Keratinocyte (primary cell): ENCODE results near the gene SULF2. TPM values are rescaled to one million over a fixed set of nuclear protein-coding genes. Genes with fewer than 3 reads are reported as not detected.

Experiments used
- DNase-seq: peaks from one replicate; pipeline ENCODE4 v3.0.0-alpha.2; 2011; ENCODE audit warnings: low read depth, missing footprints, low spot score
- FAIRE-seq: peaks from 2 replicates; lab custom pipeline; 2011; peaks lifted over from hg19 to GRCh38; lab: Jason Lieb, UNC
- H2AFZ ChIP-seq: 2 replicates; pipeline ENCODE4 v1.6.0; 2012; ENCODE audit warnings: low read length, control low read depth, inconsistent platforms; ENCODE audit not compliant: control insufficient read depth
- H3K27ac ChIP-seq: 2 replicates; pipeline ENCODE4 v1.5.1; 2011; ENCODE audit warnings: low read length; ENCODE audit not compliant: control insufficient read depth, insufficient read depth
- H3K27me3 ChIP-seq: 3 replicates; pipeline ENCODE4 v1.6.0; 2011; ENCODE audit warnings: low read length; ENCODE audit not compliant: control insufficient read depth, insufficient read depth; ENCODE audit errors: extremely low read depth
- H3K36me3 ChIP-seq, 2 experiments: 2 replicates in 1 of 2; 3 replicates in 1 of 2; pipeline ENCODE4 v1.5.1; 2011; ENCODE audit warnings: low read length in 2 of 2, mild to moderate bottlenecking in 1 of 2; ENCODE audit not compliant: control insufficient read depth in 2 of 2, insufficient read depth in 2 of 2; ENCODE audit errors: extremely low read depth in 1 of 2
- H3K4me1 ChIP-seq: 3 replicates; pipeline ENCODE4 v1.5.1; 2011; ENCODE audit warnings: low read length; ENCODE audit not compliant: control insufficient read depth, insufficient read depth; ENCODE audit errors: extremely low read depth
- H3K4me2 ChIP-seq: 3 replicates; pipeline ENCODE4 v1.6.0; 2011; ENCODE audit warnings: low read depth, low read length; ENCODE audit not compliant: control insufficient read depth, insufficient read depth; ENCODE audit errors: extremely low read depth
- H3K4me3 ChIP-seq, 3 experiments: fragments of 200-600 bp in 1 of 3; sonication (generic) in 1 of 3; 2 replicates in 2 of 3; 3 replicates in 1 of 3; pipeline ENCODE4 v1.5.1; 2011 to 2016; ENCODE audit warnings: low read length in 3 of 3, mild to moderate bottlenecking in 3 of 3, control low read depth in 2 of 3, inconsistent platforms in 1 of 3, low read depth in 1 of 3, mixed read lengths in 1 of 3, mixed run types in 1 of 3, moderate library complexity in 1 of 3; ENCODE audit not compliant: control insufficient read depth in 2 of 3, insufficient read depth in 2 of 3; ENCODE audit errors: extremely low read depth in 1 of 3
- H3K79me2 ChIP-seq: 2 replicates; pipeline ENCODE4 v1.6.0; 2012; ENCODE audit warnings: low read length; ENCODE audit not compliant: control insufficient read depth, insufficient read depth
- H3K9ac ChIP-seq: 3 replicates; pipeline ENCODE4 v1.6.0; 2011; ENCODE audit warnings: low read length; ENCODE audit not compliant: control insufficient read depth, insufficient read depth; ENCODE audit errors: extremely low read depth
- H3K9me1 ChIP-seq: 3 replicates; pipeline ENCODE4 v1.6.0; 2011; ENCODE audit warnings: low read length; ENCODE audit not compliant: control insufficient read depth, insufficient read depth; ENCODE audit errors: extremely low read depth
- H3K9me3 ChIP-seq: 2 replicates; pipeline ENCODE4 v1.5.1; 2012; ENCODE audit warnings: low read depth, low read length; ENCODE audit not compliant: control insufficient read depth
- H4K20me1 ChIP-seq: 3 replicates; pipeline ENCODE4 v1.6.0; 2011; ENCODE audit warnings: low read length; ENCODE audit not compliant: control insufficient read depth, insufficient read depth; ENCODE audit errors: extremely low read depth
- CTCF ChIP-seq, 3 experiments: IDR thresholded peaks in 1 of 3; conservative IDR thresholded peaks in 1 of 3; optimal IDR thresholded peaks in 1 of 3; 2 replicates in 2 of 3; 3 replicates in 1 of 3; pipeline versions ENCODE3 to v1.5.1; 2011; ENCODE audit warnings: low read length in 3 of 3, mild to moderate bottlenecking in 3 of 3, moderate library complexity in 2 of 3, control low read depth in 1 of 3, inconsistent platforms in 1 of 3; ENCODE audit not compliant: insufficient read depth in 2 of 3; ENCODE audit errors: extremely low read depth in 1 of 3
- EZH2 ChIP-seq: IDR thresholded peaks from one replicate; pipeline ENCODE4 v1.6.1; 2012; ENCODE audit warnings: inconsistent platforms, mild to moderate bottlenecking, low read length, moderate library complexity
- dilution Hi-C: fragments of 300-500 bp; cut with MboI; formaldehyde crosslinking; loops from one replicate; pipeline ENCODE4 v1.7.0; 2020; ENCODE audit warnings: low sequenced_read_pairs; ENCODE audit not compliant: extremely low pct_ligation_motif_present
- polyA plus RNA-seq, 5 experiments: library from polyadenylated mRNA; depleted of rRNA in 3 of 5; stranded (reverse) in 3 of 5; stranded (forward) in 1 of 5; unstranded in 1 of 5; fragments of >200 nt; gene quantifications; 1 replicate in 1 of 5; 2 replicates in 3 of 5; 3 replicates in 1 of 5; pipeline versions ENCODE4 v1.2.1 to v1.2.3, GENCODE V29; 2011 to 2012; ENCODE audit warnings: missing spikeins in 2 of 5, low read depth in 1 of 5, low replicate concordance in 1 of 5

Gene SULF2
- polyA plus RNA-seq, 1 donor (not counting 4 experiments of a cell fraction or from before 2014, with no cell fraction given), result 64.4 TPM

GRCh38 chr20:47719625-47720024, 65.7 kb downstream of the SULF2 start:
- Histone ChIP-seq H3K4me2 (no peak overlapping the region), H3K4me3 (no peak overlapping the region), H3K9me3 (no peaks in the 10 kb centered on the region), H4K20me1 (no peaks in the 10 kb centered on the region), H3K36me3 (peaks cover 7 to 18% of the 10 kb centered on the region in 2 experiments), H3K9me1 (no peaks in the 10 kb centered on the region), H3K79me2 (peaks cover 17% of the 10 kb centered on the region), H2AFZ (no peak overlapping the region), H3K27ac (no peak overlapping the region), H3K27me3 (no peaks in the 10 kb centered on the region), H3K9ac (no peak overlapping the region), H3K4me1 (no peaks in the 10 kb centered on the region)
- no peak for TF ChIP-seq CTCF (optimal IDR thresholded peaks at IDR 0.05 in 1 of 3, IDR thresholded peaks at IDR 0.05 in 1 of 3, conservative IDR thresholded peaks at IDR 0.05 in 1 of 3; ENCODE audit: extremely low read depth in 1 of 3, insufficient read depth in 2 of 3, low read length in 3 of 3)
- no peak for TF ChIP-seq EZH2
- no peak for DNase-seq
- dilution Hi-C loops, result no loop called here
- no peak for FAIRE-seq

GRCh38 chr20:47719211-47719610, 66.1 kb downstream of the SULF2 start:
- no peaks in the 10 kb centered on the region for H3K4me1 ChIP-seq
- no peak overlapping the region for H3K27ac ChIP-seq
- dilution Hi-C loops, result no loop called here
- H3K36me3 ChIP-seq, result peaks cover 7 to 19% of the 10 kb centered on the region in 2 experiments
- peaks cover 15% of the 10 kb centered on the region for H3K79me2 ChIP-seq
- H3K9ac ChIP-seq, result no peak overlapping the region
- H2AFZ ChIP-seq, result no peak overlapping the region
- H3K27me3 ChIP-seq, result no peaks in the 10 kb centered on the region
- H3K4me3 ChIP-seq, result no peak overlapping the region
- TF ChIP-seq EZH2 (no peak), CTCF (optimal IDR thresholded peaks at IDR 0.05 in 1 of 3, IDR thresholded peaks at IDR 0.05 in 1 of 3, conservative IDR thresholded peaks at IDR 0.05 in 1 of 3; ENCODE audit: extremely low read depth in 1 of 3, insufficient read depth in 2 of 3, low read length in 3 of 3) (no peak)
- H3K4me2 ChIP-seq, result no peak overlapping the region
- no peaks in the 10 kb centered on the region for H3K9me3 ChIP-seq
- no peaks in the 10 kb centered on the region for H3K9me1 ChIP-seq
- H4K20me1 ChIP-seq, result no peaks in the 10 kb centered on the region
- FAIRE-seq (no peak), DNase-seq (no peak)
